HepG2 (cell line): ENCODE results near the gene EGFL8. TPM values are rescaled to one million over a fixed set of nuclear protein-coding genes. Genes with fewer than 3 reads are reported as not detected.

Experiments
- EP300 ChIP-seq, 3 experiments: sonication (generic) in 1 of 3; formaldehyde crosslinking in 1 of 3; IDR thresholded peaks; 2 replicates each; pipeline versions ENCODE4 v1.5.1 to v1.6.1; 2011 to 2020; ENCODE audit warnings: low read depth in 2 of 3, low read length in 2 of 3, borderline replicate concordance in 1 of 3, improper control_type of control experiment in 1 of 3, mild to moderate bottlenecking in 1 of 3, missing genetic modification reagents in 1 of 3, moderate library complexity in 1 of 3
- MEF2D ChIP-seq: sonication (generic); formaldehyde crosslinking; IDR thresholded peaks from 2 replicates; pipeline ENCODE4 v1.5.1; 2020; ENCODE audit warnings: mild to moderate bottlenecking, missing genetic modification reagents
- SIN3A ChIP-seq: IDR thresholded peaks from 2 replicates; pipeline ENCODE4 v1.6.1; 2011; ENCODE audit warnings: low read depth, mild to moderate bottlenecking, control low read depth, low read length, borderline replicate concordance
- SMAD9 ChIP-seq: sonication (generic); formaldehyde crosslinking; IDR thresholded peaks from 2 replicates; pipeline ENCODE4 v1.5.1; 2020; ENCODE audit warnings: mild to moderate bottlenecking, missing genetic modification reagents
- SRY ChIP-seq: sonication (generic); formaldehyde crosslinking; IDR thresholded peaks from 2 replicates; pipeline ENCODE4 v1.8.0; 2022; ENCODE audit warnings: mild to moderate bottlenecking, missing genetic modification reagents
- U2AF2 ChIP-seq: fragments of 200-400 bp; formaldehyde crosslinking; IDR thresholded peaks from 2 replicates; pipeline ENCODE4 v1.6.1; 2017; ENCODE audit warnings: low read depth, mild to moderate bottlenecking, low read length
- ZNF10 ChIP-seq: sonication (generic); formaldehyde crosslinking; IDR thresholded peaks from 2 replicates; pipeline ENCODE4 v1.4.0; 2020; ENCODE audit warnings: mild to moderate bottlenecking, low read depth, missing genetic modification reagents, borderline replicate concordance
- ZNF17 ChIP-seq: sonication (generic); formaldehyde crosslinking; IDR thresholded peaks from 2 replicates; pipeline ENCODE4 v1.5.0; 2020; ENCODE audit warnings: mild to moderate bottlenecking, missing genetic modification reagents
- polyA plus RNA-seq, 8 experiments: library from polyadenylated mRNA; depleted of rRNA in 3 of 8; stranded (reverse) in 7 of 8; unstranded in 1 of 8; fragments of >200 nt; fragmentation: Illumina TruSeq in 4 of 8; extraction: Trizol in 4 of 8; gene quantifications; 2 replicates each; pipeline versions ENCODE4 v1.2.1 to v1.2.3, GENCODE V29; 2011 to 2016; ENCODE audit warnings: low read depth in 4 of 8, missing spikeins in 1 of 8, mixed read lengths in 1 of 8; ENCODE audit not compliant: insufficient read depth in 1 of 8
- total RNA-seq, 5 experiments: library from RNA; depleted of rRNA; stranded (reverse); fragments of >200 nt; fragmentation: Illumina TruSeq; extraction: Trizol; gene quantifications; 2 replicates each; pipeline ENCODE4 v1.2.3, GENCODE V29; 2016; ENCODE audit warnings: low read depth in 1 of 5
- TF ChIP-seq, protein P1 (sequence below): IDR thresholded peaks from 2 replicates; pipeline ENCODE4 v1.6.1; 2012; ENCODE audit warnings: low read depth, low read length, improper control_type of control experiment
- TF ChIP-seq, protein P2 (sequence below): sonication (generic); formaldehyde crosslinking; IDR thresholded peaks from 2 replicates; pipeline ENCODE4 v1.4.0; 2020; ENCODE audit warnings: missing genetic modification reagents, low read depth, mild to moderate bottlenecking, borderline replicate concordance
- TF ChIP-seq, protein P3 (sequence below): sonication (generic); formaldehyde crosslinking; IDR thresholded peaks from 2 replicates; pipeline ENCODE4 v1.9.0; 2021; ENCODE audit warnings: missing genetic modification reagents, borderline replicate concordance
- TF ChIP-seq, protein P4 (sequence below): sonication (generic); formaldehyde crosslinking; IDR thresholded peaks from 2 replicates; pipeline ENCODE4 v1.9.0; 2021; ENCODE audit warnings: missing genetic modification reagents, borderline replicate concordance
- TF ChIP-seq, protein P5 (sequence below): sonication (generic); formaldehyde crosslinking; IDR thresholded peaks from 2 replicates; pipeline ENCODE4 v1.4.0; 2020; ENCODE audit warnings: missing genetic modification reagents
- TF ChIP-seq, protein P6 (sequence below): sonication (generic); formaldehyde crosslinking; conservative IDR thresholded peaks from 2 replicates; pipeline ENCODE4 v1.4.0; 2020; ENCODE audit warnings: missing genetic modification reagents

The EGFL8 gene
- total and polyA plus RNA-seq, 2 of the 13 experiments (the other 11 are each of a cell fraction or from before 2014, with no cell fraction given) = 10.0 to 11.5 TPM

DNA sequence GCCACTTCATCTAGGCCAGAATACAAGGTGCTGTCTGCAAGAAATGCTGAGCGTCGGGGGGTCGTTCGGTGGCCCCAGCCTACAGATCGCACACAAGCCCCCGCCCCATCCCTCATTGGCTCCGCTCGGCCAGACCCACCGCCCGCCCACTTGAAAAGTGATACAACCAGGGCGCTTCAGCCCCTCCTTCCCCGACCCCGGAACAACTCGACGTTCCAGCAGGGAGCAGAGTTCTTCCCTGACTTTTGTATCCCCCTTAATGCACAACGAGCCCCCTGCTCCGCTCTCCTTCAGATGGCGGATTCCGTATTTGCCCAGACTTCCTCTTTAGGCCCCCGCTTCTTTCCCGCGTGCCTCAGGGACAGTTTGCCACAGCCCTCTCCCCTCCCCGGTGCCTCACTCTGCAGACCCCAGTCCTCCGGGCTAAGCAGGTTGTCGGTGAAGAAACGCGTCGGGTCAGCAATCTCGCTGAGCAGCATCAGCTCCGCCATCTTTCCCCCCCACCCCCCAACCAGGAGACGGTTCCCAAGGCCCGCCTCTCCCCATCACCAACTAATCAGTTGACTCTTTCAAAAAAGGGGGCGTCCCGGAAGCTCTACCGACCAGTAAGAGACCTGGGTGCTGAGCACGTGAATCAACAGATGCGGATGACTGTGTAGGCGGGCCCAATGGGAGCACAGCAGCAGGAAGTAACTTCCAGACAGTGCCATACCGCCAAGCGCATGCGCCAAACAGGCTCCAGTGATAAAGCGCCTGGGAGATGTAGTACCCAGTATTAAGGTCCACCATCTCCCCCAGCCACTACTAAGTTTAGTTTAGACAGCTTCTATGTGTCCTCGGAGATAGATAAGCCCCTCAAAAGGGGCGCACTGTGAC lies 36.4 kb upstream of the EGFL8 start, which contains the start of gene ATF6B (continued):
- TF ChIP-seq, protein P1, sequence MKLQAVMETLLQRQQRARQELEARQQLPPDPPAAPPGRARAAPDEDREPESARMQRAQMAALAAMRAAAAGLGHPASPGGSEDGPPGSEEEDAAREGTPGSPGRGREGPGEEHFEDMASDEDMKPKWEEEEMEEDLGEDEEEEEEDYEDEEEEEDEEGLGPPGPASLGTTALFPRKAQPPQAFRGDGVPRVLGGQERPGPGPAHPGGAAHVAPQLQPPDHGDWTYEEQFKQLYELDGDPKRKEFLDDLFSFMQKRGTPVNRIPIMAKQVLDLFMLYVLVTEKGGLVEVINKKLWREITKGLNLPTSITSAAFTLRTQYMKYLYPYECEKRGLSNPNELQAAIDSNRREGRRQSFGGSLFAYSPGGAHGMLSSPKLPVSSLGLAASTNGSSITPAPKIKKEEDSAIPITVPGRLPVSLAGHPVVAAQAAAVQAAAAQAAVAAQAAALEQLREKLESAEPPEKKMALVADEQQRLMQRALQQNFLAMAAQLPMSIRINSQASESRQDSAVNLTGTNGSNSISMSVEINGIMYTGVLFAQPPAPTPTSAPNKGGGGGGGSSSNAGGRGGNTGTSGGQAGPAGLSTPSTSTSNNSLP = no peak; the same call in 1 of the 2 replicates
- no peak for TF ChIP-seq ZNF17
- TF ChIP-seq SMAD9 (CRISPR knock-in tag) = no peak
- no peak for TF ChIP-seq EP300 (IDR thresholded peaks at IDR 0.05; ENCODE audit: low read depth in 2 of 2, low read length in 2 of 2)
- peak; percentile 47; the same call in 1 of the 2 replicates for TF ChIP-seq EP300 (CRISPR knock-in tag; IDR thresholded peaks at IDR 0.05; ENCODE audit: borderline replicate concordance)
- TF ChIP-seq ZNF10 (CRISPR knock-in tag) = no peak
- TF ChIP-seq, protein P2, sequence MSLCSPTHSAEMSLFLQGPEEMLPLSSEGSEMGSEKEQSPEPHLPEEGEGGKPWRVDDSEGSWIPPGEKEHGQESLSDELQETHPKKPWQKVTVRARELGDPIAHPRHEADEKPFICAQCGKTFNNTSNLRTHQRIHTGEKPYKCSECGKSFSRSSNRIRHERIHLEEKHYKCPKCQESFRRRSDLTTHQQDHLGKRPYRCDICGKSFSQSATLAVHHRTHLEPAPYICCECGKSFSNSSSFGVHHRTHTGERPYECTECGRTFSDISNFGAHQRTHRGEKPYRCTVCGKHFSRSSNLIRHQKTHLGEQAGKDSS (CRISPR knock-in tag) = peak; percentile 63; the same call in 1 of the 2 replicates
- TF ChIP-seq MEF2D (CRISPR knock-in tag) = peak; percentile 78; the same call in 1 of the 2 replicates
- TF ChIP-seq, protein P3, sequence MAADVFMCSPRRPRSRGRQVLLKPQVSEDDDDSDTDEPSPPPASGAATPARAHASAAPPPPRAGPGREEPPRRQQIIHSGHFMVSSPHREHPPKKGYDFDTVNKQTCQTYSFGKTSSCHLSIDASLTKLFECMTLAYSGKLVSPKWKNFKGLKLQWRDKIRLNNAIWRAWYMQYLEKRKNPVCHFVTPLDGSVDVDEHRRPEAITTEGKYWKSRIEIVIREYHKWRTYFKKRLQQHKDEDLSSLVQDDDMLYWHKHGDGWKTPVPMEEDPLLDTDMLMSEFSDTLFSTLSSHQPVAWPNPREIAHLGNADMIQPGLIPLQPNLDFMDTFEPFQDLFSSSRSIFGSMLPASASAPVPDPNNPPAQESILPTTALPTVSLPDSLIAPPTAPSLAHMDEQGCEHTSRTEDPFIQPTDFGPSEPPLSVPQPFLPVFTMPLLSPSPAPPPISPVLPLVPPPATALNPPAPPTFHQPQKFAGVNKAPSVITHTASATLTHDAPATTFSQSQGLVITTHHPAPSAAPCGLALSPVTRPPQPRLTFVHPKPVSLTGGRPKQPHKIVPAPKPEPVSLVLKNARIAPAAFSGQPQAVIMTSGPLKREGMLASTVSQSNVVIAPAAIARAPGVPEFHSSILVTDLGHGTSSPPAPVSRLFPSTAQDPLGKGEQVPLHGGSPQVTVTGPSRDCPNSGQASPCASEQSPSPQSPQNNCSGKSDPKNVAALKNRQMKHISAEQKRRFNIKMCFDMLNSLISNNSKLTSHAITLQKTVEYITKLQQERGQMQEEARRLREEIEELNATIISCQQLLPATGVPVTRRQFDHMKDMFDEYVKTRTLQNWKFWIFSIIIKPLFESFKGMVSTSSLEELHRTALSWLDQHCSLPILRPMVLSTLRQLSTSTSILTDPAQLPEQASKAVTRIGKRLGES (CRISPR knock-in tag) = no peak
- TF ChIP-seq U2AF2 = no peak
- TF ChIP-seq, protein P4, sequence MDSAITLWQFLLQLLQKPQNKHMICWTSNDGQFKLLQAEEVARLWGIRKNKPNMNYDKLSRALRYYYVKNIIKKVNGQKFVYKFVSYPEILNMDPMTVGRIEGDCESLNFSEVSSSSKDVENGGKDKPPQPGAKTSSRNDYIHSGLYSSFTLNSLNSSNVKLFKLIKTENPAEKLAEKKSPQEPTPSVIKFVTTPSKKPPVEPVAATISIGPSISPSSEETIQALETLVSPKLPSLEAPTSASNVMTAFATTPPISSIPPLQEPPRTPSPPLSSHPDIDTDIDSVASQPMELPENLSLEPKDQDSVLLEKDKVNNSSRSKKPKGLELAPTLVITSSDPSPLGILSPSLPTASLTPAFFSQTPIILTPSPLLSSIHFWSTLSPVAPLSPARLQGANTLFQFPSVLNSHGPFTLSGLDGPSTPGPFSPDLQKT = no peak
- TF ChIP-seq SRY (CRISPR knock-in tag) = no peak; the same call in 1 of the 2 replicates
- TF ChIP-seq, protein P5, sequence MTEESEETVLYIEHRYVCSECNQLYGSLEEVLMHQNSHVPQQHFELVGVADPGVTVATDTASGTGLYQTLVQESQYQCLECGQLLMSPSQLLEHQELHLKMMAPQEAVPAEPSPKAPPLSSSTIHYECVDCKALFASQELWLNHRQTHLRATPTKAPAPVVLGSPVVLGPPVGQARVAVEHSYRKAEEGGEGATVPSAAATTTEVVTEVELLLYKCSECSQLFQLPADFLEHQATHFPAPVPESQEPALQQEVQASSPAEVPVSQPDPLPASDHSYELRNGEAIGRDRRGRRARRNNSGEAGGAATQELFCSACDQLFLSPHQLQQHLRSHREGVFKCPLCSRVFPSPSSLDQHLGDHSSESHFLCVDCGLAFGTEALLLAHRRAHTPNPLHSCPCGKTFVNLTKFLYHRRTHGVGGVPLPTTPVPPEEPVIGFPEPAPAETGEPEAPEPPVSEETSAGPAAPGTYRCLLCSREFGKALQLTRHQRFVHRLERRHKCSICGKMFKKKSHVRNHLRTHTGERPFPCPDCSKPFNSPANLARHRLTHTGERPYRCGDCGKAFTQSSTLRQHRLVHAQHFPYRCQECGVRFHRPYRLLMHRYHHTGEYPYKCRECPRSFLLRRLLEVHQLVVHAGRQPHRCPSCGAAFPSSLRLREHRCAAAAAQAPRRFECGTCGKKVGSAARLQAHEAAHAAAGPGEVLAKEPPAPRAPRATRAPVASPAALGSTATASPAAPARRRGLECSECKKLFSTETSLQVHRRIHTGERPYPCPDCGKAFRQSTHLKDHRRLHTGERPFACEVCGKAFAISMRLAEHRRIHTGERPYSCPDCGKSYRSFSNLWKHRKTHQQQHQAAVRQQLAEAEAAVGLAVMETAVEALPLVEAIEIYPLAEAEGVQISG (CRISPR knock-in tag) = 0 out of 2 replicates have a peak, but pooled peaks have one; percentile 25
- TF ChIP-seq SIN3A = 0 out of 2 replicates have a peak, but pooled peaks have one; percentile 89
- TF ChIP-seq, protein P6, sequence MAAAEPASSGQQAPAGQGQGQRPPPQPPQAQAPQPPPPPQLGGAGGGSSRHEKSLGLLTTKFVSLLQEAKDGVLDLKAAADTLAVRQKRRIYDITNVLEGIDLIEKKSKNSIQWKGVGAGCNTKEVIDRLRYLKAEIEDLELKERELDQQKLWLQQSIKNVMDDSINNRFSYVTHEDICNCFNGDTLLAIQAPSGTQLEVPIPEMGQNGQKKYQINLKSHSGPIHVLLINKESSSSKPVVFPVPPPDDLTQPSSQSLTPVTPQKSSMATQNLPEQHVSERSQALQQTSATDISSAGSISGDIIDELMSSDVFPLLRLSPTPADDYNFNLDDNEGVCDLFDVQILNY = no peak
